PC-9 (cell line): Measurements from ENCODE around the gene TMEM208. TPM values are rescaled to one million over a fixed set of nuclear protein-coding genes. Genes with fewer than 3 reads are reported as not detected.

Experiments used
- BruUV-seq: library from RNA; stranded (reverse); fragments of 400-500 nt; replicated peaks from 2 replicates; lab custom pipeline; 2021; lab: Mats Ljungman, UMichigan
- CTCF ChIA-PET: fragments of 300-600 bp; sonication (Branson Sonifier 250); formaldehyde crosslinking; loops from one replicate; lab custom pipeline; 2022; ENCODE audit warnings: antibody characterized with exemption; lab: Charles Lee
- POLR2A ChIA-PET: fragments of 300-600 bp; sonication (Branson Sonifier 250); formaldehyde crosslinking; loops from one replicate; lab custom pipeline; 2022; ENCODE audit warnings: antibody characterized with exemption; ENCODE audit not compliant: unreplicated experiment; lab: Charles Lee
- DNase-seq, 2 experiments: peaks; one replicate each; pipeline versions ENCODE4 v3.0.0 to v3.0.0-alpha.2; 2015 to 2022; ENCODE audit warnings: mixed read lengths in 1 of 2
- H2AFZ ChIP-seq: fragments of 200-600 bp; sonication (generic); 2 replicates; pipeline ENCODE4 v1.8.1; 2017; ENCODE audit warnings: antibody characterized with exemption
- H3F3A ChIP-seq: fragments of 200-600 bp; sonication (generic); 2 replicates; pipeline ENCODE4 v1.8.1; 2017; ENCODE audit warnings: antibody characterized with exemption, mild to moderate bottlenecking, low read depth; ENCODE audit not compliant: insufficient read depth
- H3K27ac ChIP-seq: fragments of 200-600 bp; sonication (generic); 2 replicates; pipeline ENCODE4 v1.6.1; 2016; ENCODE audit warnings: mixed run types
- H3K27me3 ChIP-seq: fragments of 200-600 bp; sonication (generic); 2 replicates; pipeline ENCODE4 v1.6.1; 2016; ENCODE audit warnings: low read depth, mixed run types; ENCODE audit not compliant: insufficient read depth
- H3K36me3 ChIP-seq: fragments of 200-600 bp; sonication (generic); 2 replicates; pipeline ENCODE4 v1.6.1; 2016; ENCODE audit warnings: low read depth, mixed run types
- H3K4me1 ChIP-seq: fragments of 200-600 bp; sonication (generic); replicated peaks from 2 replicates; pipeline ENCODE4 v1.6.1; 2016; ENCODE audit warnings: mixed run types; ENCODE audit not compliant: insufficient read depth
- H3K4me2 ChIP-seq: fragments of 200-600 bp; sonication (generic); 2 replicates; pipeline ENCODE4 v1.6.1; 2017; ENCODE audit warnings: mixed run types
- H3K4me3 ChIP-seq: fragments of 200-600 bp; sonication (generic); 2 replicates; pipeline ENCODE4 v1.6.1; 2016; ENCODE audit warnings: mixed run types
- H3K79me2 ChIP-seq: fragments of 200-600 bp; sonication (generic); 2 replicates; pipeline ENCODE4 v1.6.1; 2017; ENCODE audit warnings: low read depth, mixed run types
- H3K9me2 ChIP-seq: fragments of 200-600 bp; sonication (generic); 2 replicates; pipeline ENCODE4 v1.8.1; 2017; ENCODE audit warnings: mild to moderate bottlenecking; ENCODE audit not compliant: insufficient read depth
- H3K9me3 ChIP-seq: fragments of 200-600 bp; sonication (generic); 2 replicates; pipeline ENCODE4 v1.8.1; 2016; ENCODE audit warnings: low read depth; ENCODE audit not compliant: insufficient read depth
- H4K20me1 ChIP-seq: fragments of 200-600 bp; sonication (generic); 2 replicates; pipeline ENCODE4 v1.8.1; 2017; ENCODE audit not compliant: insufficient read depth
- CTCF ChIP-seq: fragments of 200-600 bp; sonication (generic); conservative IDR thresholded peaks from 2 replicates; pipeline ENCODE4 v1.6.1; 2017; ENCODE audit warnings: mixed run types, antibody characterized with exemption, mild to moderate bottlenecking, moderate library complexity
- EZH2 ChIP-seq: fragments of 200-600 bp; sonication (generic); IDR thresholded peaks from 2 replicates; pipeline ENCODE4 v1.8.0; 2017; ENCODE audit warnings: antibody characterized with exemption, low read depth
- intact Hi-C: fragments of 100-400 bp; cut with micrococcal nuclease; formaldehyde crosslinking; loops from one replicate; pipeline ENCODE4 v1.10.0; 2022; ENCODE audit not compliant: unreplicated experiment
- total RNA-seq: library from RNA; stranded (reverse); gene quantifications from 2 replicates; pipeline ENCODE4 v1.2.3, GENCODE V29; 2021

TMEM208 gene
- total RNA-seq, 1 experiment from 2014 or later: 39.5 TPM

GRCh38 chr16:67256701-67257230 is 29.8 kb downstream of the TMEM208 start:
- H2AFZ ChIP-seq: no peak overlapping the region
- no peak overlapping the region for H3K4me3 ChIP-seq
- no TSS peak for BruUV-seq
- intact Hi-C loops: no loop called here
- no peaks in the 10 kb centered on the region for H3K27me3 ChIP-seq
- no peaks in the 10 kb centered on the region for H3K79me2 ChIP-seq
- H3K9me2 ChIP-seq: no peaks in the 10 kb centered on the region
- CTCF ChIA-PET: interaction anchor here (0.6 kb wide), 1 partner anchor 258 kb away, joined by 3 read pairs; no protein-coding TSS in a partner anchor
- TF ChIP-seq CTCF (no peak), EZH2 (no peak)
- no peaks in the 10 kb centered on the region for H4K20me1 ChIP-seq
- H3K4me1 ChIP-seq: no peaks in the 10 kb centered on the region
- H3K36me3 ChIP-seq: no peaks in the 10 kb centered on the region
- POLR2A ChIA-PET: no interaction called here
- no peaks in the 10 kb centered on the region for H3K9me3 ChIP-seq
- no peak overlapping the region for H3K4me2 ChIP-seq
- H3F3A ChIP-seq: no peaks in the 10 kb centered on the region
- no peak for DNase-seq
- no peak overlapping the region for H3K27ac ChIP-seq

DNA sequence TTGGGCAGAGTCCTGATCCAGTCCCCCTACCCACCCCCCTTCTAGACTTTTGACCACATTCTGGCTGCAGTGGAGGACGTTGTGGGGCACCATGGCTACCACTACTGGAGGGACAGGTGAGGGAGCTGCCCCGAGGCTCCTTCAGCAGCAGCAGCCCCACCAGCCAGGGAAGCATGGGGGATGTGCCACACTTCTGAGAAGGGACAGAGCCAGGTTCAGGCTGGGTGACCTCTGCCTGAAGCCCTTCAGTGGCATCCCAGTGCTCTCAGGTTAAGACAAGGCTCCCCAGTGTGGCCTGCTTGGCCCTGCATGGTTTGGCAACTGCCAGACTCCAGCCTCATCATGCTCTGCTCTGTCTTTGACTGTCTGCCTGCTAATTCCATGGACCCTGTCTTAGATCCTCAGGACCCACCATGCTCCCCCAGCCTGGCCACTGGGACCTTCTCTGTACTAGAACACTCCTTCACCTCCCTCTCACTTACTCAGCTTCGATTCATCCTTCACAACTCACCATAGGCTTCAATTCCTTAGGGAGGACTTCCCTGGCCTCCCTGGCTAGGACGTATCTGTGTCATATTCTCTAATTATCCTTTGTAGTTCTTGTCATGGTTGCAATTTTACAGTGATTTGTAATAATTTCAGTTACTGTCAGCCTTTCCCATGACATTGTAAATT is 30.7 kb downstream of the TMEM208 start:
- Histone ChIP-seq H3K27ac (no peak overlapping the region), H3K27me3 (no peaks in the 10 kb centered on the region), H3K4me2 (no peak overlapping the region), H3K9me3 (no peaks in the 10 kb centered on the region), H3F3A (no peaks in the 10 kb centered on the region), H3K9me2 (no peaks in the 10 kb centered on the region), H3K4me3 (no peak overlapping the region), H3K4me1 (no peaks in the 10 kb centered on the region), H4K20me1 (no peaks in the 10 kb centered on the region), H3K79me2 (no peaks in the 10 kb centered on the region), H2AFZ (no peak overlapping the region), H3K36me3 (no peaks in the 10 kb centered on the region)
- no peak for DNase-seq
- ChIA-PET CTCF (no interaction called here), POLR2A (no interaction called here)
- intact Hi-C loops: no loop called here
- BruUV-seq: no TSS peak
- TF ChIP-seq EZH2 (no peak), CTCF (no peak)

DNA sequence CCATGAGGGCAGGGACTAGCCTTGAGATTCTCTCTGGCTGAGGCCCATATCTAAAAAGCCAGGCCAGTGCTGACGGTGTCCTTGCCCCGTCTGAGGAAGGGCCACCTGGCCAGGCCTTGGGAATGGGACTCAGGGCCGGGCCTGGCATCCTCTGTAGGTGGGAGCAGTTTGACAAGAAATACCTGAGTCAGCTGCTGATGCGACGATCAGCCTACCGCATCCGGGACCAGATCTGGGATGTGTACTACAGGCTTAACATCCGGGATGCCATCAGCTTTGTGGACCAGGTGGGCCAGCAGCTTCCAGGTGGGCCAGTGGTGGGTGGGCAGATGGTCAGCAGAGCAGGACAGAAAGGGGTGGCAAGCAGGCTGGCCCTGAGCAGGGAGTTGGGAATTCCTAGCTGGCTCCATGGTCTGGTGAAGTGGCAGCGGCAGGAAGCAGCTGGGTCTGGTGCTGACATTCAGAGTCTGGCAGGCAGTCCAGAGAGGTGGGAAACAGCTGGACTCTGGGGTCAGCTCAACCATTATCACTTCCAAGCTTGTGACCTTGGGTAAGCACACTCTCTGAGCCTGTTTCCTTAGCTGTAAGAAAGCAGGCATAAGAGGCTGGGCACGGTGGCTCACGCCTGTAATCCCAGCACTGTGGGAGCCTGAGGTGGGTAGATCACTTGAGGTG is 31.4 kb downstream of the TMEM208 start:
- Histone ChIP-seq H3K4me1 (no peaks in the 10 kb centered on the region), H3K79me2 (no peaks in the 10 kb centered on the region), H3K4me2 (no peak overlapping the region), H2AFZ (no peak overlapping the region), H3K27ac (no peak overlapping the region), H3K4me3 (no peak overlapping the region), H3K9me3 (no peaks in the 10 kb centered on the region), H3K9me2 (no peaks in the 10 kb centered on the region), H3K27me3 (no peaks in the 10 kb centered on the region), H3K36me3 (no peaks in the 10 kb centered on the region), H3F3A (no peaks in the 10 kb centered on the region), H4K20me1 (no peaks in the 10 kb centered on the region)
- CTCF ChIA-PET: interaction anchor here (0.9 kb wide), 1 partner anchor 10 kb away, joined by 9 read pairs; no protein-coding TSS in a partner anchor
- BruUV-seq: no TSS peak
- intact Hi-C loops: no loop called here
- no peak for TF ChIP-seq CTCF
- no peak for TF ChIP-seq EZH2
- POLR2A ChIA-PET: no interaction called here
- DNase-seq: no peak
